HG03457 (cell line): ENCODE measurements around the gene DNAH6.
"Not testable (repeated sequence)": the region's sequence is repeated elsewhere in the genome, so short reads cannot be mapped to it uniquely, and the experiment has no call there.

Experiments
- ATAC-seq: cut with Tn5 transposase; IDR thresholded peaks from one replicate; pipeline ENCODE4 v1.9.1; 2021; ENCODE audit warnings: moderate number of reproducible peaks; ENCODE audit not compliant: unreplicated experiment

Gene DNAH6, protein sequence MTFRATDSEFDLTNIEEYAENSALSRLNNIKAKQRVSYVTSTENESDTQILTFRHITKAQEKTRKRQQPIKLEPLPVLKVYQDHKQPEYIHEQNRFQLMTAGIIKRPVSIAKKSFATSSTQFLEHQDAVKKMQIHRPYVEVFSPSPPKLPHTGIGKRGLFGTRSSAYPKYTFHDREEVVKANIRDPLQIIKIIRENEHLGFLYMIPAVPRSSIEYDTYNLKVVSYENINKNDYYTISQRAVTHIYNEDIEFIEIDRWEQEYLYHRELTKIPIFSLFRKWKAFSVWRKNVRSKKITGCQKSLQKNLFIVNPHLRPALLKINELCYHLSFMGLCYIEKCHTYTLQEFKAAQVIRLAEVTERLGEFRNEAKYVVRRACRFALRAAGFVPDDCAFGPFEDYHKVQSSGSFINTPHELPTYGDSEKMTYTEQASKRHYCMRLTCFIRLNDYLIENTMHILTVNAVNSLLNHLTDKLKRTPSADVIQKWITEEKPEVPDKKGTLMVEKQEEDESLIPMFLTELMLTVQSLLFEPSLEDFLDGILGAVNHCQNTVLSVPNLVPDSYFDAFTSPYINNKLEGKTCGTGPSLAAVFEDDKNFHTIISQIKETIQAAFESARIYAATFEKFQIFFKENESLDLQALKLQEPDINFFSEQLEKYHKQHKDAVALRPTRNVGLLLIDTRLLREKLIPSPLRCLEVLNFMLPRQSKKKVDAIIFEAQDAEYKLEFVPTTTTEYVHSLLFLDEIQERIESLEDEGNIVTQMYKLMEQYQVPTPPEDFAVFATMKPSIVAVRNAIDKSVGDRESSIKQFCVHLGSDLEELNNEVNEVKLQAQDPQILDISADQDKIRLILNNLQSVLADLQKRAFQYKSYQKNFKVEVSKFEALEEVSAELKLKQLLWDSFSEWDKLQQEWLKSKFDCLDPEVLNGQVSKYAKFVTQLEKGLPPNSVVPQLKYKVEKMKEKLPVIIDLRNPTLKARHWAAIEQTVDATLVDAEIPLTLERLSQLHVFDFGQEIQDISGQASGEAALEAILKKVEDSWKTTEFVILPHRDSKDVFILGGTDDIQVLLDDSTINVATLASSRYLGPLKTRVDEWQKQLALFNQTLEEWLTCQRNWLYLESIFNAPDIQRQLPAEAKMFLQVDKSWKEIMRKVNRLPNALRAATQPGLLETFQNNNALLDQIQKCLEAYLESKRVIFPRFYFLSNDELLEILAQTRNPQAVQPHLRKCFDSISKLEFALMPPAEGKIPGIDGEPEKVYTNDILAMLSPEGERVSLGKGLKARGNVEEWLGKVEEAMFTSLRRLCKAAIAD (N-terminal part only)

DNA sequence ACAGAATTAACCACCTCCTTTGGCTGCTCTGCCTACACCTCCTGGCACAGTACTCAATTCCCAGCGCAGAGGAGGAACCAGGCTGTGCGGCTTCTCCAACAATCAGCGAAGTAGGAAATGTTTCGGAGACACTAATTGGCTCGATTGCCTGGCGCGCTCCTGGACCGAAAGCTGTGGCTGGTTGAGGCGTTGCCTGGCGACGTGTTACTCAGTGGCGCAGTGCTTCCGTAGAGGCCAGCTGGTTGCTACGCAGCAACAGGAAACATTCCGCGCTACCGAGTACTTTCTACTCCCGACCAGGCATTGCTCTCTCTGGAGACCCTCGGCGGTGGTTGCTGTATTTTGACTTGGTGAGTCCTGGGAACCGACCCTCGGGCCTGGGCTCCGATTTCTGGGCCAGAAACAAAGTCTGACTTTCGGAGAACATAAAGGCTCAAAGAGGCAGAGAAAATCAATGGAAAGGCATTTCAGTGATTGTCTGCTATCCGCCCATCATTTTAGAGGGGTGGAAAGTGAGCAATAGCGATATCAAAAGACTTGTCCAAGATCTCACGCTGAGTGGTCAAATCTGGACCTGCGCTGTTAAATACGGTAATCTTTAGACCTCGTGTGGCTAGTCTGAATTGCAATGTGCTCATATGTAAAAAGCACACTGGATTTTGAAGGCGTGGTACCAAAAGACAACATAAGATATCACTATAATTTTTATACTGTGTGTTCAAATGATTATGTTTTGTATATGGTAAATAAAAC is at the start of gene DNAH6:
Gene DNAH6 (plus strand): TSS at position 265 of the 753 bp plus-strand sequence. CDS start 1,329 bp downstream, outside the sequence.
- peak; percentile 95 for ATAC-seq

DNA sequence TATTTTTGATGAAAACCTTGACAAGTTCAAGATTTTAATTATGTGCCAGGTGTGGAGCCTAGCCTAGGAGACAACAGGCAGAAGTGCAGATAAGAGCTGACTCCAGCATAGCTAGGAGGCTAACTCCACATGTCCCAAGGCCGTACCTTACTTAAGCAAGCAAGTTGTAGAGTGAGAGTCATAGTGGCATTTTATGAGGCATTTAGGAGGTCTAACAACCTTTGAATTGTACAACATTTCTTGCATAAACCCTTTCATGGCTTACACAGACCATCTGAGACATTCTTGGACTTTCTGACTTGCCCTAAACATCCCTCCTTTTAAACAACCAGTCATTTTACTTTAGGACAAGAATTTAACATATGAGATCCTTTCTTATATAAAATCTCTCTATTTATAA is 48.9 kb upstream of the DNAH6 start:
- no peak for ATAC-seq

DNA sequence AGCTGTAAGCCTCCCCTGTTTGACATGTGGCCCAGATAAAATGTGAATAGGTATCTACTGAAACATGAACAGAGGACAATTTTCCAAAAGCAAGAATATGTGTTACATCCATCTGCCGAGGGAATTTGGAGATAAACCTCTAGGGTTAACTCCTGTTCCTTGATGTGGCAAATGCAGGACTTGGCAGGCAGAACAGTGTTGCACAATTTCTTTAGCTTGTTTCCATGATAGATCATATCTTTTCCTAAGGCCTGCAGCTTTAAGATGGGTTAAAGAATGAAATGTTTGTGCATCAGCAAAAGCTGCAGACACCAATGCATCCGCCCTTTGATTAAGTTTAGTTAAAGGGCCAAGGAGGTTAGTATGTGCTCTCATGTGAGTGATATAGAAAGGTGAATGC is 43.9 kb upstream of the DNAH6 start:
- ATAC-seq = not testable (repeated sequence)

DNA sequence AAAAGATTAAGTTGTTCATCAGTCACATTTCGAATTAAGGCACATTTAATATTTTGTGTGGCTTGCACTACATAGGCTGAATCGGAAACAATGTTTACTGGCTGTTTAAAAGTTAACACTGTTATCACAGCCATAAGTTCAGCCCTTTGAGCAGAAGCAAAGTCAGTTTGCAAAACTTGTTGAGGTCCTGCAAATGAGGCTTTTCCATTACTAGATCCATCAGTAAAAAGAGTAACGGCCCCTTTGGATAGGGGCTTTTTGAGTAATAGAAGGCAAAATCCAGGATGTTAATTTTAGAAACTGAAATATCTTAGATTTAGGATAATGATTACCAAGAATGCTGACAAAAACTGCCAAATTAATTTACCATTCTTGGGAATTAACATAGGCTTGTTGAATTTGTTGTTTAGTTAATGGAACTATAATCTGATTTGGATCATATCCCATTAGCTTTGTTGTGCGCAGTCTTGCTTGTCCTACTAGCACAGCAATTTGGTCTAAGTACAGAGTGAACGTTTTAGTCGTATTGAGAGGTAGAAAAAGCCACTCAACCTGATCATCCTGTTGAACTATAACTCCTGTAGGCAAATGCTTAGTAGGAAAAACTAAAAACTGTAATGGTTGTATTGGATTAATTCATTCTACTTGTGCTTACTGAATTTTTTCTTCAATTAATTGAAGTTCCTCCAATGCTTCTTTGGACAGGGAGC is 43.3 kb upstream of the DNAH6 start:
- no peak for ATAC-seq

DNA sequence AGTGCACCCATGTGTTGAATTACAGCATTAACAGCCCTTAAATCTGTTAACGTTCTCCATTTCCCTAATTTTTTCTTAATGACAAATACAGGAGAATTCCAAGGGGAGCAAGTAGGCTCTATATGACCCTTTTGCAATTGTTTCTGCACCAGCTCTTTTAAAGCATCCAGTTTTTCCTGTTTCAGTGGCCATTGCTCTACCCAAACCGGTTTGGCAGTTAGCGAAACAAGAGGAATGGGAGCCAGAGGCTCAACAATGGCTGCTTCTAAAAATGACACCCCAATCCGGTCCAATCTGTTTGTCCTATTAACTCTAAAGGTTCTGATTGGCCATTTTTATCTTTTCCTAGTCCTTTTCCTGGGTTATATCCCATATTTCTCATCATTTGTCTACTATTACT is 42.1 kb upstream of the DNAH6 start:
- ATAC-seq = no peak

DNA sequence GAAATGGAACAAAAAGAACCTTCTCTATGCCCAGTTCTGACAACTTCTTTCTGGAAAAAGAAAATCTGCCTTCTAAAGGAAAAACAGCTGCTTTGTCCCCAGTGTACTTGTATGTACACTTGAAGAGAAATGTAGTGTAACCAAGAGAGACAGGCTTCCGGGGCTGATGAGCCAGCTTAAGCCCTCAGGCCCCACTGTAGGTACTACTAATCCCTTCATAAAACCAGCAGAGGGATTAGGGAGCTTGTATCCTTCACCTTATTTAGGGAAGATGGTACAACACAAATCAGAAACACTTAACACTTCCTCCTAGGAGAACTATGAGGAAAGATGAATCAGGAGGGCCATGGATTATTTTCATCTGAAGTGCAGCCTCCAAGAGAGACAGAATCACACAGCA is 38.4 kb upstream of the DNAH6 start:
- no peak for ATAC-seq

DNA sequence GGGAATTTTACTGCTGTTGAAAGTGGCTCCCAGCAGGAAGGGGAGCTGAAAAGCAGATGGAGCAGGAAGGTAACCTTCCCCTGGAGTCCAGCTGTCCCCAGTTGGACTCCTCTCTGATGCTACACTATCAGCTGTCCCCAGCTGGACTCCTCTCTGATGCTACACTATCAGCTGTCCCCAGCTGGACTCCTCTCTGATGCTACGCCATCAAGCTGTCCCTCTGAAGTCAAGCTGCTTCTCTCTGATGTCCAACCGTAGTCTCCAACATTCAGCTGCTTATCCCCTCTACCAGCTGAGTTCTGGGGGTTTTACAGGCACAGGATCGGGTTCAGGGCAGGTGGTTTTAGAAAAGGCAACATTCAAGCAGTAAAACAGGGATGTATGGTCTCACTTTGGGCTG is 37.4 kb upstream of the DNAH6 start:
- ATAC-seq = no peak

DNA sequence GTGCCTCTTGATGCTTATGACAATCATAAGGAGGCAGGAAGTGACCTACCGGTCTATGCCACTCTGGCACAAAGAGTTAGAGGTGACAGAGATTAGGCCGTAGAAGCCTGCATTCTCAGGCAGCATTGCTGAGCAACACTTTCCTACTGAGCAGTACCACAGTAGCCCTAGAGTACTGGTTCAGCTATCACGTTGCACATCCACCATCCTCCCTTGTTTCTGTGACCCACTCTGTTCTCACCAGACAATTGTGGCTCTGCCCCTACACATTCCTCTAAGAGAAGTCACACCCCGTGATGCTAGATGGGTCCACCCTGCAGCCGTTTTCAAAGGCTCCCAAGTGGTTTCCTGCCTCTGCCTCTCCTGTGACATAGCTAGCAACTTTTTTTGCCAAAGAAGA is 34.6 kb upstream of the DNAH6 start:
- ATAC-seq = no peak

DNA sequence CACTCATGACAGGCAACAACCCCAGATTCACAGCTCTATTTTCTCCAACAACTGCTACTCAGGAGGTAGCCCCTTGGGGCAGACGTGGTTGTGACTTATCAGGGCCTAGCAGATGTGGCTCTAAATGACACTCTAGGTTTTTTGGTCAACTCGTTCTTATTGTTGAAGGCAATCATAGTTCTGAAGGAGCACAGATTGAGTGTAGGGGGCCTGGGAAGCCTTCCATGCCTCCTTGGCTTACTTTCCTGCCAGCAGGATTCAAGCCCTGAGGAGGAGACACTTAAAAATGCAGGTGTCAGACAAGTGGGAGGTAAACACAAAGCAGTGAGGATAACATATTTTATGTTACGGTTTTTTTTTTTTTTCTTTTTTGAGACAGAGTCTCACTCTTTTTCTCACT is 33.7 kb upstream of the DNAH6 start:
- no peak for ATAC-seq

DNA sequence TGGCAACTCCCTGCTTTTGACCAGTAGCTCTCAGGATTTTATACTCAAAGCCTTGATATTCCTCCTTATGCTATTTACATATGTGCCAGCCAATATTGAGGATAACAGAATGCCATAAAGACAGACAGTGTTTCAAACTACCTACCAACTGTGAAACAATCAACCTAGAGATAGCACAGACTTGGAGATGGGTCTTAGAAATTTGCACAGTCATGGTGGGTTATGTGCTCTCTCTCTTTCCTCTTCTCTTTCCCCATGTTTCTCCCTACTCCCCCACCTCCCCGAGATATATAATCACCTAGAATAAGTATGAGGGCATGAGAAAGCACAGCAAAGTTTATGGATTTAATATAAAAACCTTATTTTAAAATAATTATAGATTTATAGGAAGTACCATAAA is 33.0 kb upstream of the DNAH6 start:
- ATAC-seq = no peak

DNA sequence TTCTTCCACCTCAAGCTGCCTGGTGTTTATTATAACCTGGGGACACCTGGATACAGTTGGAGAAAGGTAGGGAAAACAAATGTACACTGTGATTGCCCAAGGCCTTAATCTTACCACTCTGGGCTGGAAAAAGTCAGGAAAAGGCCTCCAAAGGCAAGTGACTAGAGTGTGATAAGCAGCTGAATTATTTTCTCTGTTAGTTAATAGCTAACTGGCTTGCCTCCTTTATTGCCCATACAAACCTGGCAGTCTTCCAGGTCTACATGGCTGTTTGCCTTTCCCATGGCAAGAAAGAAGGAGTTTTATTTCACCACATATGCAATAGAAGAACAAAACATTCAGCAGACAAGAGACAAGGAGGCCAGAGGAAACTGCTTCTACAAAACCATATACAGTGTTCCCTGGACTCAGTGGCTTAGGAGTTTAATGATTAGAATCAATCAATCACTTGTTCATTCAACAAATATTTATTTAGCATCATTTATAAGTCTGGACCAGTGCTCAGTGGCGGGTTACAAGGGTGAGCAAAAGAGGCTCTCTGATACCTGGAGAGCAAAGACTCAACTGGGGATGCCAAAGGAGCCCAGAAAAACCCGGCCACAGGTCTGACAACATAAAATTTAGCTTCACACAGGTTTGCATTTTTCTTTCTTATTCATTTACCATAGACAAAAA is 29.7 kb upstream of the DNAH6 start:
- no peak for ATAC-seq

DNA sequence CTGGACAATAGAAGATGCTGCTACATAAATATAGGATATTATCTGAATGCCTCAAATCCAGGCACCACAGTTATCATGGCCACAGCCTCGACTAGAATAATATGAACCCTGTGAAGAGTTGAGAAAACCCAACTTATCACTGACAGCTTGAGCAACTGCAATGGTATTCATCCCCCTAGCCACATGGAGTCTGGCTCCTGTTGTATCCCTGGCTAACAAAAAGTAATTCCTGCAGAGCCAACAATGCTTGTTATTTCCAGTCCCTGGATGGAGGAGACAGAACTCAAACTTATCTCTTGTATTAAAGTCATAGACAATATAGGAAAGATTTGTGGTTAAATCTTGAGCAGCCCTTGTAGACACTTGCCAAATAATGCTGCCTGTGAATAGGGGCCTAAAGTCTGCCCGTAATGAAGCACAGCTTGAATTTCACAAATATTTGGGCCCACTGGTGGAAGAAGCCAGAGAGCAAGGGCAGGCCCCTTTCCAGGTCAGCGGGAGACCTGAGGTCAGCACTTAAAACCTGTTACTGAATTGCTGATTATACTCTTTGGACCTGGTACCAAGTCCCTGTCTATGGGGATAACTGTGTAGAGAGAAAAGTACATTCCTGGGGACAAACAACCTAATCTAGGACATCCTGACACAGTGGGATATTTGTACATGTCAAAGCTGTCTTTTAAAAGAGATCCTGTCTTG is 28.9 kb upstream of the DNAH6 start:
- no peak for ATAC-seq

DNA sequence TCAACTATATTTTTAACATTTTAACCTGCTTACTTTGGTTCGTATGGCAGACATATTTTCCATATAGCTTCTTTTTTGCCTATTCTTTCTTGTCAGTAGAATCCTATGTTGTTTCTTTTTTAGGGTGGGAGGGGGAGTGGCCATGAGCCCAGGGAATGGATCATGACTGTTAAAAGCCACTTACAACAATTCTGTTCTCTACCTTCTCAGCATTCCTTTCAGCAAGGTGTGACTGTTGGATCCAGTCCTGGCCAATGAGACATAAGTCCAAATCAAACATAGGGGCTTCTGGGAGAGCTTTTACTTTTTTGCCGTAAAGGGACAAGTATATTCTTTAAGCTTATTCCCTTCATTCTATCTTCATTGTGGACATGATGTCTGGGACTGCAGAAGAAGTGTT is 25.0 kb upstream of the DNAH6 start:
- no peak for ATAC-seq

DNA sequence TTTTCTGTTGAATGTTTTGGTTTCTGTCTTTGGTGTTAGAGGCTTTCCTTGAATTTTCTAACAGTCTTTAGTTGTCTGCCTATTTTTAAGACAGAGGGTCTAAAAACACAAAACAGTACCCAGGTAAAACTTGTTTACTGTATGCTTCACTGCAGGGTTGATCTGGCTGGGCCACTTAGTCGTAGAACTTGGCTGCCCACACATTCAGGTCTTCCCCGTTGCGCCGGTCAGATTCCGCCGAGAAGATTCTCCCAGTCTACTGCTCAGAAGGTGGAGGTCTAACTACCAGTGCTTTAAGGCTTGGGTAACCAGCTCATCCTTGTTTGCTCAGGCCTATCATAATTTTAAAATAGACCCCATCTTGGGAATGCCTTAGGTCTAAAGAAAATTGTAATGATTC is 24.6 kb upstream of the DNAH6 start:
- ATAC-seq = no peak

DNA sequence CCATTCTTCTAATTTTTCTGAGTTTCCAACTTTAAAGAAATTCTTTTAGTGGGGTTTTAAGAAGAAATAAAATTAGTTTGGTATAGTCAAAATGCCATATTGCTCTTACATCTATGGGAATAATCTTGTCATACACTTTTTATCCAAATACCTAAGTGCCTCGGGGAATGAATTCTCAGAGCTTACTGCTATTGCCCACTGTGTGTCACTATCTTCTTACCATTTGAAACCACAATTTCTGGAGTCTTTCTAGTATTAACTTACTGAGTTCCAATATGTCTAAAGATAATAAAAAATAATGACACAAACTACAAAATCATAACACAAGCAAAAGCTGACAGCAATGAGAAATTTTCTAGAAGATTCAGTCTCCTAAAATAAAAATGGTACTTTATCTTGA is 23.7 kb upstream of the DNAH6 start:
- ATAC-seq = no peak

DNA sequence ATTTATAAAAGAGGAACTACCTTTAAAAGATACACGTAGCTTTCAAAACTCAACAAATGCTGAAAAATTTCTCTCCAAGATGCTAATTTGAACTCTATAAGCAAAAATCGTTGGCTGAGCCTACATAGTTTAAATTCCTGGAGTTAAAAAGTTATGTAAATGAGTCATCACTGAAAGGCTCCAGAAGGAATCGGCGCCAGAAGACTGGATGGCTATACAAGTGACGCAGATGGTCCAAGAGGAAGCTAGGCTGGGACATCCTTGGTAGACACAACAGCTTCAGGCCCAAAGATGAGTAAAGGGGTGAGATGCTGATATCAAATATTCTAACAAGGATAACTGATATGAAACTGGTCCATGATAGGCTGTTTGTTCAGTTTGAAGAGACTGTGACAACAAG is 22.8 kb upstream of the DNAH6 start:
- no peak for ATAC-seq

DNA sequence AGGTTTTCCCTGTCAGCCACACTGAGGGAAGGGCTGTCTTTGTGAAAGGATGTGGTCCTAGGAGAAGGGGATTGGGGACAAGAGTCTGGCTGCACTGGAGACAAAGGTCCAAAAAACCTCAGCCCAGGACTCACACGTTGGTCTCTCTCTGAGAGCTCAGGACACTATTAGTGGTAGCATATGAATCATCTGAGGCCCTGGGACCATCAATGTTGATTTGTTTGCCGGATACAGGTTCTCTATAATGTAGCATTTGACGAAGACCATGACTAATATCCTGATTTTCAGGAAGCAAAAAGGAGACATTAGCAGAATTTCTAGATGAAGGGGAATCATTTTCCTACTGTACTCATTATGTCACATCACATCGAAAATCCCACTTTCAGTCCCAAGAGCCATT is 22.2 kb upstream of the DNAH6 start:
- no peak for ATAC-seq

DNA sequence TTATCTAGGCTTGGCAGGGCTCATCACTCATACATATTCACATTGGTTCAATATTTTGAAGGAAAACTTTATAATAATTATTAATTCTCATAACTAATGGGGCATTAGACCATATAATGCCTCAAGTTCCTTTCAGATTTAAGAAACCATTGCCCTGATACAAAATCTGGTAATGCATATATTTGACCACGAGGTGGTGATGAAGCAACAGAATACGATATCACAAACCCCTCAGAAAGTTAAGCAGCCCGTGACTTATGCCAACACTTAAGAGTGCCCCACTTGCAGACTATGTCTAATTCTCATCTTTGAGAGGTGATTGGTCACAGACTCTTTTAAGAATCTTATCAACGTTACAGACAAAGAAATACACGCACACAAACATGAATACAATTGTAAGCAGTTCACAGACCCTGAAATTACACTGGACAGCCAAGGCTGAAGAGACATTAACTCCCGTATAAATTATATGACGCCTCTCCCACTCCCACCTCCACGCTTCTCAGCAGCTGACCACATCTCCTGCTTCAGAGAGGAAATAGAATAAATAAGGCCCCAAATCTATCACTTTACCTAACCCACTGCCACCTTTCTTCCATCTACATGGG is 20.7 kb upstream of the DNAH6 start:
- ATAC-seq = peak; percentile 71
